WTC11 (cell line): ENCODE results near the gene HYAL2. TPM values are rescaled to one million over a fixed set of nuclear protein-coding genes. Genes with fewer than 3 reads are reported as not detected.

Experiments
- ATAC-seq: fragments of 200-7000 bp; cut with Tn5 transposase; 2 replicates; pipeline ENCODE4 v1.10.0; 2021; ENCODE audit warnings: mild to moderate bottlenecking, moderate library complexity
- CTCF ChIA-PET: fragments of 300-600 bp; sonication (Branson Sonifier 250); formaldehyde crosslinking; loops from one replicate; lab custom pipeline; 2021; ENCODE audit warnings: antibody characterized with exemption; lab: Charles Lee
- POLR2A ChIA-PET: fragments of 350-600 bp; sonication (Branson Sonifier 250); formaldehyde crosslinking; loops from one replicate; lab custom pipeline; 2021; ENCODE audit warnings: antibody characterized with exemption; lab: Charles Lee
- DNase-seq: peaks from one replicate; pipeline ENCODE4 v3.0.0; 2021; ENCODE audit warnings: low spot score
- H3K27ac Mint-ChIP-seq: 2 replicates; pipeline ENCODE4 v1.8.0; 2021; ENCODE audit warnings: mixed read lengths
- H3K27me3 Mint-ChIP-seq: 2 replicates; pipeline ENCODE4 v1.8.0; 2021; ENCODE audit warnings: low read depth, mild to moderate bottlenecking, moderate library complexity, mixed read lengths
- H3K36me3 Mint-ChIP-seq: 2 replicates; pipeline ENCODE4 v1.8.0; 2021; ENCODE audit warnings: mixed read lengths
- H3K4me1 Mint-ChIP-seq: 2 replicates; pipeline ENCODE4 v1.8.0; 2022; ENCODE audit warnings: mixed read lengths
- H3K4me3 Mint-ChIP-seq: 2 replicates; pipeline ENCODE4 v1.8.0; 2021; ENCODE audit warnings: mild to moderate bottlenecking, moderate library complexity, mixed read lengths
- H3K9me3 Mint-ChIP-seq: 2 replicates; pipeline ENCODE4 v1.8.0; 2021; ENCODE audit warnings: mixed read lengths
- AFF4 ChIP-seq: sonication (generic); formaldehyde crosslinking; IDR thresholded peaks from 2 replicates; pipeline ENCODE4 v1.8.1; 2023; ENCODE audit warnings: mild to moderate bottlenecking, missing genetic modification reagents, borderline replicate concordance
- AR ChIP-seq: fragments of 250-450 bp; sonication (Bioruptor Pico); IDR thresholded peaks from 2 replicates; pipeline ENCODE4 v1.9.0; 2021; ENCODE audit warnings: mild to moderate bottlenecking
- ATF2 ChIP-seq: sonication (generic); formaldehyde crosslinking; IDR thresholded peaks from 2 replicates; pipeline ENCODE4 v1.8.1; 2022; ENCODE audit warnings: low read depth, missing genetic modification reagents, borderline replicate concordance
- ATF3 ChIP-seq: sonication (generic); formaldehyde crosslinking; conservative IDR thresholded peaks from 2 replicates; pipeline ENCODE4 v1.8.1; 2022; ENCODE audit warnings: mild to moderate bottlenecking, missing genetic modification reagents
- ERG ChIP-seq: fragments of 250-450 bp; sonication (Bioruptor Pico); IDR thresholded peaks from 2 replicates; pipeline ENCODE4 v1.8.0; 2021; ENCODE audit warnings: mild to moderate bottlenecking
- FOXP1 ChIP-seq: sonication (generic); formaldehyde crosslinking; IDR thresholded peaks from 2 replicates; pipeline ENCODE4 v1.8.0; 2022; ENCODE audit warnings: missing genetic modification reagents, mild to moderate bottlenecking, moderate library complexity, borderline replicate concordance
- IRF2 ChIP-seq: sonication (generic); formaldehyde crosslinking; IDR thresholded peaks from 2 replicates; pipeline ENCODE4 v1.8.0; 2022; ENCODE audit warnings: low read depth, missing genetic modification reagents, borderline replicate concordance
- KAT7 ChIP-seq: sonication (generic); formaldehyde crosslinking; IDR thresholded peaks from 2 replicates; pipeline ENCODE4 v1.8.1; 2023; ENCODE audit warnings: missing genetic modification reagents, mild to moderate bottlenecking, borderline replicate concordance
- MAX ChIP-seq: sonication (generic); formaldehyde crosslinking; IDR thresholded peaks from 2 replicates; pipeline ENCODE4 v1.8.0; 2022; ENCODE audit warnings: mild to moderate bottlenecking, missing genetic modification reagents
- MYBL2 ChIP-seq: sonication (generic); formaldehyde crosslinking; IDR thresholded peaks from 2 replicates; pipeline ENCODE4 v1.8.1; 2023; ENCODE audit warnings: mild to moderate bottlenecking, moderate library complexity, missing genetic modification reagents
- RELA ChIP-seq: sonication (generic); formaldehyde crosslinking; IDR thresholded peaks from 2 replicates; pipeline ENCODE4 v1.8.1; 2022; ENCODE audit warnings: missing genetic modification reagents, mild to moderate bottlenecking, borderline replicate concordance
- RORB ChIP-seq: fragments of 250-450 bp; sonication (Bioruptor Pico); IDR thresholded peaks from 2 replicates; pipeline ENCODE4 v1.9.0; 2021; ENCODE audit warnings: mild to moderate bottlenecking
- TP53 ChIP-seq: sonication (generic); formaldehyde crosslinking; IDR thresholded peaks from 2 replicates; pipeline ENCODE4 v1.8.1; 2023; ENCODE audit warnings: mild to moderate bottlenecking, missing genetic modification reagents
- USF1 ChIP-seq: sonication (generic); formaldehyde crosslinking; IDR thresholded peaks from 2 replicates; pipeline ENCODE4 v1.8.0; 2022; ENCODE audit warnings: mild to moderate bottlenecking, missing genetic modification reagents
- USF2 ChIP-seq: sonication (generic); formaldehyde crosslinking; IDR thresholded peaks from 2 replicates; pipeline ENCODE4 v1.8.1; 2023; ENCODE audit warnings: mild to moderate bottlenecking, missing genetic modification reagents, moderate library complexity
- ZBTB43 ChIP-seq: sonication (generic); formaldehyde crosslinking; IDR thresholded peaks from 2 replicates; pipeline ENCODE4 v1.8.1; 2023; ENCODE audit warnings: mild to moderate bottlenecking, missing genetic modification reagents
- ZNF263 ChIP-seq: sonication (generic); formaldehyde crosslinking; IDR thresholded peaks from 2 replicates; pipeline ENCODE4 v1.8.1; 2022; ENCODE audit warnings: low read depth, mild to moderate bottlenecking, moderate library complexity, missing genetic modification reagents
- ZNF317 ChIP-seq: sonication (generic); formaldehyde crosslinking; IDR thresholded peaks from 2 replicates; pipeline ENCODE4 v1.8.1; 2023; ENCODE audit warnings: low read depth, mild to moderate bottlenecking, moderate library complexity, missing genetic modification reagents, borderline replicate concordance
- ZNF396 ChIP-seq: fragments of 250-450 bp; sonication (Bioruptor Pico); IDR thresholded peaks from 2 replicates; pipeline ENCODE4 v1.8.0; 2021; ENCODE audit warnings: mild to moderate bottlenecking, moderate library complexity, borderline replicate concordance
- total RNA-seq: library from RNA; stranded (reverse); gene quantifications from 3 replicates; pipeline ENCODE4 v1.2.3, GENCODE V29; 2021

Gene HYAL2
- total RNA-seq, 1 experiment from 2014 or later: 58.0 TPM

- TF ChIP-seq IRF2 (CRISPR knock-in tag) (no peak), KAT7 (CRISPR knock-in tag) (peak; percentile 99), TP53 (CRISPR knock-in tag) (peak; percentile 52; the same call in 1 of the 2 replicates), ZNF396 (CRISPR knock-in tag) (no peak), RELA (CRISPR knock-in tag) (peak; percentile 71; the same call in 1 of the 2 replicates), FOXP1 (CRISPR knock-in tag) (peak; percentile 79; the same call in 1 of the 2 replicates), AFF4 (no peak), AR (CRISPR knock-in tag) (no peak), MAX (peak; percentile 42; the same call in 1 of the 2 replicates), USF2 (CRISPR knock-in tag) (peak; percentile 81), ZNF263 (CRISPR knock-in tag) (0 out of 2 replicates have a peak, but pooled peaks have one; percentile 13), RORB (no peak), ATF2 (CRISPR knock-in tag) (no peak), ATF3 (CRISPR knock-in tag) (no peak), ZBTB43 (CRISPR knock-in tag) (peak; percentile 38; the same call in 1 of the 2 replicates), USF1 (CRISPR knock-in tag) (peak; percentile 58; the same call in 1 of the 2 replicates), ZNF317 (CRISPR knock-in tag) (0 out of 2 replicates have a peak, but pooled peaks have one; percentile 26), MYBL2 (CRISPR knock-in tag) (0 out of 2 replicates have a peak, but pooled peaks have one; percentile 36), ERG (CRISPR knock-in tag) (no peak)
- DNase-seq: peak; percentile 81
- H3K4me1 Mint-ChIP-seq: peaks cover 40% of the 10 kb centered on the region
- peaks cover 35% of the 10 kb centered on the region for H3K36me3 Mint-ChIP-seq
- H3K9me3 Mint-ChIP-seq: no peaks in the 10 kb centered on the region
- no peaks in the 10 kb centered on the region for H3K27me3 Mint-ChIP-seq
- peak; percentile 26 for ATAC-seq
- H3K27ac Mint-ChIP-seq: peak overlapping the region; percentile 44
- peak overlapping the region; percentile 93 for H3K4me3 Mint-ChIP-seq
- ChIA-PET POLR2A (interaction anchor here (0.6 to 2.0 kb wide), 5 partner anchors 16 to 124 kb away, joined by 3 to 8 read pairs (median 5); partner anchors contain the start of genes HYAL3 and NAA80), CTCF (interaction anchor here (0.6 to 5.5 kb wide), 39 partner anchors 12 to 1382 kb away, joined by 3 to 95 read pairs (median 4); partner anchors contain the start of genes CISH, CYB561D2, HEMK1 and HYAL1)
These were observed 1.7 kb downstream of the HYAL2 start for GRCh38 chr3:50320853-50321335.
